HG03135 (cell line): Measurements from ENCODE around the gene UGT1A10.
"Not testable (repeated sequence)": the region's sequence is repeated elsewhere in the genome, so short reads cannot be mapped to it uniquely, and the experiment has no call there.

Experiments
- ATAC-seq: cut with Tn5 transposase; IDR thresholded peaks from one replicate; pipeline ENCODE4 v1.9.1; 2021; ENCODE audit warnings: mild to moderate bottlenecking, moderate library complexity; ENCODE audit not compliant: unreplicated experiment

Gene UGT1A10

GRCh38 chr2:233736868-233737653, 100.8 kb downstream of the UGT1A10 start:
- not testable (repeated sequence) for ATAC-seq

- no peak for ATAC-seq
Measured at GRCh38 chr2:233740870-233741269, 104.6 kb downstream of the UGT1A10 start.

GRCh38 chr2:233743464-233744259, 107.4 kb downstream of the UGT1A10 start:
- no peak for ATAC-seq

- ATAC-seq, result no peak
Measured at GRCh38 chr2:233745073-233745755, 109.0 kb downstream of the UGT1A10 start.

GRCh38 chr2:233745838-233746237, 109.6 kb downstream of the UGT1A10 start:
- ATAC-seq, result not testable (repeated sequence)

GRCh38 chr2:233746475-233747282, 110.4 kb downstream of the UGT1A10 start:
- ATAC-seq, result no peak

GRCh38 chr2:233747283-233747544, 111.0 kb downstream of the UGT1A10 start:
- no peak for ATAC-seq

GRCh38 chr2:233750689-233751088, 114.4 kb downstream of the UGT1A10 start:
- not testable (repeated sequence) for ATAC-seq

- not testable (repeated sequence) for ATAC-seq
Measured at GRCh38 chr2:233751212-233752009, 115.2 kb downstream of the UGT1A10 start.

- no peak for ATAC-seq
Measured at GRCh38 chr2:233754872-233755611, 118.8 kb downstream of the UGT1A10 start.

GRCh38 chr2:233756429-233757081, 120.3 kb downstream of the UGT1A10 start:
- ATAC-seq, result no peak

GRCh38 chr2:233758141-233758540, 121.9 kb downstream of the UGT1A10 start:
- no peak for ATAC-seq

GRCh38 chr2:233758849-233759248, 122.6 kb downstream of the UGT1A10 start:
- ATAC-seq, result no peak

GRCh38 chr2:233760043-233760442, 123.8 kb downstream of the UGT1A10 start, which contains the start of gene UGT1A1:
UGT1A1 (plus strand) TSS chr2:233760270; CDS start chr2:233760288, 18 bp downstream.
- ATAC-seq, result no peak

- no peak for ATAC-seq
Measured at GRCh38 chr2:233761040-233761769, 125.0 kb downstream of the UGT1A10 start.

GRCh38 chr2:233764264-233764663, 128.0 kb downstream of the UGT1A10 start:
- ATAC-seq, result no peak

GRCh38 chr2:233764761-233765160, 128.5 kb downstream of the UGT1A10 start:
- ATAC-seq, result no peak

GRCh38 chr2:233766416-233766815, 130.2 kb downstream of the UGT1A10 start:
- ATAC-seq, result no peak
